ENCODE data around the gene BROX. TPM values are rescaled to one million over a fixed set of nuclear protein-coding genes. Genes with fewer than 3 reads are reported as not detected.
"Not testable (repeated sequence)": the region's sequence is repeated elsewhere in the genome, so short reads cannot be mapped to it uniquely, and the experiment has no call there.

BROX gene
- total RNA-seq, 3 donors from 2014 or later = 38.3 to 85.2 (median 45.6) TPM

DNA sequence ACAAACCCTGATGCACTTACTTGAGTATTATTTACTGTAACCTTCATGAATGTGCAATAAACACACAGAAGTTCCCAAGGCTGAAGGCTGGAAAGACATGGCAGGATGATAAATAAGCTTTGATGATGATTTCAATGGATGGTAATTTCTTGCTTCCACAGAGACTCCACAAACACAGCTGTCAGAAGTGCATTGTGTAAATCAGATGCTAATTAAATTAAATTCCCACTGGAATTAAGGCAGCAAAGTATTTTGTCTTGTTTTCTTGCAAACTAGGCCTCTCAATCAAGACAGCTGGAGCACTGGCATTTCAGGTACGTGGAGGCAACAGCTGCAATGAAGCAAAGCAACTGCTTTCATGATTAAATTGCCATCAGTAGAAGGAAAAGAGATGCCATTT lies 48.7 kb downstream of the BROX start:
- Histone ChIP-seq H3K36me3 (no peaks in the 10 kb centered on the region), H3K9me3 (no peaks in the 10 kb centered on the region), H3K27ac (no peak overlapping the region), H3K4me3 (no peak overlapping the region), H3K27me3 (no peaks in the 10 kb centered on the region), H3K4me1 (no peaks in the 10 kb centered on the region)
- intact Hi-C loops (cut with DNase I; ENCODE audit: low total_unique reads) = no loop called here
- TF ChIP-seq, protein P1, sequence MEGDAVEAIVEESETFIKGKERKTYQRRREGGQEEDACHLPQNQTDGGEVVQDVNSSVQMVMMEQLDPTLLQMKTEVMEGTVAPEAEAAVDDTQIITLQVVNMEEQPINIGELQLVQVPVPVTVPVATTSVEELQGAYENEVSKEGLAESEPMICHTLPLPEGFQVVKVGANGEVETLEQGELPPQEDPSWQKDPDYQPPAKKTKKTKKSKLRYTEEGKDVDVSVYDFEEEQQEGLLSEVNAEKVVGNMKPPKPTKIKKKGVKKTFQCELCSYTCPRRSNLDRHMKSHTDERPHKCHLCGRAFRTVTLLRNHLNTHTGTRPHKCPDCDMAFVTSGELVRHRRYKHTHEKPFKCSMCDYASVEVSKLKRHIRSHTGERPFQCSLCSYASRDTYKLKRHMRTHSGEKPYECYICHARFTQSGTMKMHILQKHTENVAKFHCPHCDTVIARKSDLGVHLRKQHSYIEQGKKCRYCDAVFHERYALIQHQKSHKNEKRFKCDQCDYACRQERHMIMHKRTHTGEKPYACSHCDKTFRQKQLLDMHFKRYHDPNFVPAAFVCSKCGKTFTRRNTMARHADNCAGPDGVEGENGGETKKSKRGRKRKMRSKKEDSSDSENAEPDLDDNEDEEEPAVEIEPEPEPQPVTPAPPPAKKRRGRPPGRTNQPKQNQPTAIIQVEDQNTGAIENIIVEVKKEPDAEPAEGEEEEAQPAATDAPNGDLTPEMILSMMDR (IDR thresholded peaks at IDR 0.05) = no peak
- TF ChIP-seq POLR2AphosphoS5 (IDR thresholded peaks at IDR 0.05) = no peak
- no peak for TF ChIP-seq POLR2A (IDR thresholded peaks at IDR 0.05)
- DNase-seq (ENCODE audit: low spot score in 2 of 2) = no peak

GRCh38 chr1:222762178-222762577 lies 49.8 kb downstream of the BROX start:
- H3K27ac ChIP-seq; H3K9me3 ChIP-seq; DNase-seq (ENCODE audit: low spot score in 2 of 2); H3K27me3 ChIP-seq; H3K4me3 ChIP-seq; intact Hi-C loops (cut with DNase I; ENCODE audit: low total_unique reads); H3K4me1 ChIP-seq; H3K36me3 ChIP-seq: not testable (repeated sequence)

- no peaks in the 10 kb centered on the region for H3K36me3 ChIP-seq
- no peaks in the 10 kb centered on the region for H3K4me1 ChIP-seq
- no peak for TF ChIP-seq POLR2A (IDR thresholded peaks at IDR 0.05)
- no peak for TF ChIP-seq POLR2AphosphoS5 (IDR thresholded peaks at IDR 0.05)
- TF ChIP-seq, protein P1 (IDR thresholded peaks at IDR 0.05) = no peak
- no peak overlapping the region for H3K4me3 ChIP-seq
- peaks cover 4 to 9% of the 10 kb centered on the region in 2 donors for H3K9me3 ChIP-seq
- H3K27me3 ChIP-seq = no peaks in the 10 kb centered on the region
- no peak for DNase-seq (ENCODE audit: low spot score in 2 of 2)
- H3K27ac ChIP-seq = no peak overlapping the region
- intact Hi-C loops (cut with DNase I; ENCODE audit: low total_unique reads) = no loop called here
Measured at GRCh38 chr1:222767152-222767571, 54.8 kb downstream of the BROX start.

DNA sequence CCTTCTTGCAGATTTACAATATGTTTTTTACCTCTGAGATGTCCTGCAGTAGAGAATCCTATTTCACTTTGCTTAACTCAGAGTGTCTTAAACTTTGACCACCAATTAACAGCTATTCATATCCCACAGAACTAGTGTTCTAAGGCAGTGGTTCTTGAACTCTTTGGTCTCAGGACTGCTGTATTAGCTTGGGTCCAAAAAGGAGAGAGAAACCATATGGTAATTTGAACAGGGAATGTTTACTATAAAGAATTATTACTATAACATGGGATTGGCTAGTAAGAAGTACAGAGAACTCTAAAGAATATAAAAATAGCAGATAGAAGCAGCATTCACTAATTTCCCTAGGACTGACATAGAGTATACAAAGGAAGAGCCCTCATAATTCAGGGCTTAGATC lies 56.2 kb downstream of the BROX start:
- Histone ChIP-seq H3K27ac (no peak overlapping the region), H3K4me1 (no peaks in the 10 kb centered on the region)
- intact Hi-C loops (cut with DNase I; ENCODE audit: low total_unique reads) = no loop called here

DNA sequence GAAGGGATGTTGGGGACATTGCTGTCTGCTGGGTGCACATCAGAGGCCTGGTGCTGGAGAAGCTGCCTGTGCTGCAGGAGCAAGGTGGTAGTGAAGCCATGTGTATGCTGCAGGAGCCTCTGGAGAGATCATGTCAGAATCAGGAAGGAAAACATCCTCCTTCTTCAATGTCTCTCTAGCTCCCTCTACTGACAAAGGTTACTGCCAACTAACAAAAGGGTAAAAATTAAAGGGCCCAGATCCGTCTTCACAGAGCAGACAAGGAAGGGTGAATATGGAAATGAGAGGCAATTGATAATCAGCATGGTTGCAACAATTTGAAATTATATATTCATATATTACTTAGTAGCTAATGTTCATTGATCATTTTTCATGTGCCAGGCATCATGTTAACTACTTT lies 56.8 kb downstream of the BROX start:
- Histone ChIP-seq H3K27me3 (no peaks in the 10 kb centered on the region), H3K9me3 (peaks cover 4 to 9% of the 10 kb centered on the region in 2 donors), H3K4me1 (no peaks in the 10 kb centered on the region), H3K27ac (no peak overlapping the region), H3K36me3 (no peaks in the 10 kb centered on the region), H3K4me3 (no peak overlapping the region)
- intact Hi-C loops (cut with DNase I; ENCODE audit: low total_unique reads) = no loop called here
- TF ChIP-seq POLR2AphosphoS5 (IDR thresholded peaks at IDR 0.05) (no peak), POLR2A (IDR thresholded peaks at IDR 0.05) (no peak)
- TF ChIP-seq, protein P1 (IDR thresholded peaks at IDR 0.05) = no peak
- no peak for DNase-seq (ENCODE audit: low spot score in 2 of 2)

More for the DNA sequence above, 56.2 kb downstream of the BROX start:
- H3K9me3 ChIP-seq = peaks cover 4 to 9% of the 10 kb centered on the region in 2 donors
- no peaks in the 10 kb centered on the region for H3K36me3 ChIP-seq
- no peak for DNase-seq (ENCODE audit: low spot score in 2 of 2)
- H3K27me3 ChIP-seq = no peaks in the 10 kb centered on the region
- no peak overlapping the region for H3K4me3 ChIP-seq
- no peak for TF ChIP-seq POLR2AphosphoS5 (IDR thresholded peaks at IDR 0.05)

GRCh38 chr1:222769971-222770620 lies 57.7 kb downstream of the BROX start:
- H3K9me3 ChIP-seq = peaks cover 4 to 9% of the 10 kb centered on the region in 2 donors
- no peaks in the 10 kb centered on the region for H3K36me3 ChIP-seq
- no peak for TF ChIP-seq POLR2AphosphoS5 (IDR thresholded peaks at IDR 0.05)
- TF ChIP-seq POLR2A (IDR thresholded peaks at IDR 0.05) = no peak
- TF ChIP-seq, protein P1 (IDR thresholded peaks at IDR 0.05) = no peak
- H3K27ac ChIP-seq = no peak overlapping the region
- intact Hi-C loops (cut with DNase I; ENCODE audit: low total_unique reads) = no loop called here
- no peak overlapping the region for H3K4me3 ChIP-seq
- DNase-seq (ENCODE audit: low spot score in 2 of 2) = no peak
- no peaks in the 10 kb centered on the region for H3K4me1 ChIP-seq
- no peaks in the 10 kb centered on the region for H3K27me3 ChIP-seq
